ENCODE measurements around the gene MAGI1.

GRCh38 chr3:66047311-66048050, 8.8 kb upstream of the MAGI1 start:
- TF ChIP-seq CTCF (IDR thresholded peaks at IDR 0.05 in 2 of 3, conservative IDR thresholded peaks at IDR 0.05 in 1 of 3; ENCODE audit: borderline replicate concordance in 1 of 3, insufficient read depth in 1 of 3, low read depth in 2 of 3, low read length in 2 of 3) (no peak), POLR2A (IDR thresholded peaks at IDR 0.05; ENCODE audit: borderline replicate concordance, extremely low read depth, insufficient read depth, insufficient read length) (no peak), POLR2AphosphoS5 (IDR thresholded peaks at IDR 0.05; ENCODE audit: low read depth, low read length) (no peak)
